ENCODE results near the gene SLC25A42.

The SLC25A42 gene

GRCh38 chr19:19064811-19065745 lies 1.3 kb downstream of the SLC25A42 start:
- Histone ChIP-seq H3K9me3 (no peaks in the 10 kb centered on the region), H3K36me3 (peaks cover 0 to 4% (median 0%) of the 10 kb centered on the region in 3 donors), H3K27me3 (no peaks in the 10 kb centered on the region), H3K4me3 (peak overlapping the region; percentile 85 to 90), H3K27ac (peak overlapping the region; percentile 85), H3K4me1 (peaks cover 0 to 38% (median 27%) of the 10 kb centered on the region in 4 donors)
- TF ChIP-seq, protein P1, sequence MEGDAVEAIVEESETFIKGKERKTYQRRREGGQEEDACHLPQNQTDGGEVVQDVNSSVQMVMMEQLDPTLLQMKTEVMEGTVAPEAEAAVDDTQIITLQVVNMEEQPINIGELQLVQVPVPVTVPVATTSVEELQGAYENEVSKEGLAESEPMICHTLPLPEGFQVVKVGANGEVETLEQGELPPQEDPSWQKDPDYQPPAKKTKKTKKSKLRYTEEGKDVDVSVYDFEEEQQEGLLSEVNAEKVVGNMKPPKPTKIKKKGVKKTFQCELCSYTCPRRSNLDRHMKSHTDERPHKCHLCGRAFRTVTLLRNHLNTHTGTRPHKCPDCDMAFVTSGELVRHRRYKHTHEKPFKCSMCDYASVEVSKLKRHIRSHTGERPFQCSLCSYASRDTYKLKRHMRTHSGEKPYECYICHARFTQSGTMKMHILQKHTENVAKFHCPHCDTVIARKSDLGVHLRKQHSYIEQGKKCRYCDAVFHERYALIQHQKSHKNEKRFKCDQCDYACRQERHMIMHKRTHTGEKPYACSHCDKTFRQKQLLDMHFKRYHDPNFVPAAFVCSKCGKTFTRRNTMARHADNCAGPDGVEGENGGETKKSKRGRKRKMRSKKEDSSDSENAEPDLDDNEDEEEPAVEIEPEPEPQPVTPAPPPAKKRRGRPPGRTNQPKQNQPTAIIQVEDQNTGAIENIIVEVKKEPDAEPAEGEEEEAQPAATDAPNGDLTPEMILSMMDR (IDR thresholded peaks at IDR 0.05), result no peak
- intact Hi-C loops (cut with DNase I; ENCODE audit: low total_unique reads), result no loop called here
- DNase-seq, result no peak

GRCh38 chr19:19067276-19068072 lies 3.7 kb downstream of the SLC25A42 start:
- Histone ChIP-seq H3K9me3 (no peaks in the 10 kb centered on the region), H3K4me1 (peaks cover 0 to 38% (median 27%) of the 10 kb centered on the region in 4 donors), H3K27me3 (no peaks in the 10 kb centered on the region), H3K4me3 (no peak overlapping the region), H3K36me3 (no peaks in the 10 kb centered on the region), H3K27ac (no peak overlapping the region)
- intact Hi-C loops (cut with DNase I; ENCODE audit: low total_unique reads), result no loop called here
- TF ChIP-seq, protein P1 (IDR thresholded peaks at IDR 0.05), result no peak
- DNase-seq, result peak in 1 of 2 donors; percentile 51

DNA sequence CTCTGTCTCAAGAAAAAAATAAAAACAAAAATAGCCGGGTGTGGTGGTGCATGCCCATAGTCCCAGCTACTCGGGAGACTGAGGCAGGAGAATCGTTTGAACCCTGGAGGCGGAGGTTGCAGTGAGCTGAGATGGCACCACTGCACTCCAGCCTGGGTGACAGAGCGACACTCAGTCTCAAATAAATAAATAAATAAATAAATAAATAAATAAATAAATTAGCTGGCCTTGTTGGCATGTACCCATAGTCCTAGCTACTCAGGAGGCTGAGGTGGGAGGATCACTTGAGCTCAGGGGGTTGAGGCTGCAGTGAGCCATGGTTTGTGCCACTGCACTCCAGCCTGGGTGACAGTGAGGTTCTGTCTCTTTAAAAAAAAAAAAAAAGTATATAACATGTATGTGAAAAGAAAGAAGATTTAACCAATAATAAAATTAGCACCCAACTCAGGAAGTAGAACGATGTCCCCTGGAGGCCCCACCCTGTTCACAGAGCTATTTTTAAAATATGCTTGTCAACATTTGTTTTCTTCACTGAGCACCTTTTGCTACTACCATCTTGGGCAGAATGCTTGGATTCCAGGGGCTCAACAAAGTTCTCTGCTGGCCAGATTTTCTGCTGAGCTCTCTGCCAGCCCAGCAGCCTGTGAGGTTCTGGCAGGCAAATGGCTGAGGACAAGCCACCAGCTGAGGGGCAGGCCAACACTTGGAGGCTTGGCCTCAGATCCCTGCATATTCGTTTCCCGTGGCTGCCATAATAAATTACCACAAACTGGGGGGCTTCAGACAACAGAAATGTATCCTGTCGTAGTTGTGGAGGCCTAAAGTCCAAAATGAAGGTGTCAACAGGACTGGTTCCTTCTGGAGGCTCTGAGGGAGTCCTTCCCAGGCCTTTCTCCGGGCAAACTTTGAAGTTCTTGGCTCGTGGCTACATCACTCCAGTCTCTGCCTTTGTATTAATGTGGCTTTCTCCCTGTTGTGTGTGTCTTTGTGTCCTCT lies 5.2 kb downstream of the SLC25A42 start:
- Histone ChIP-seq H3K4me1 (peaks cover 0 to 38% (median 20%) of the 10 kb centered on the region in 4 donors), H3K9me3 (no peaks in the 10 kb centered on the region), H3K4me3 (no peak overlapping the region), H3K27ac (peak overlapping the region; percentile 38 to 57), H3K36me3 (peaks cover 0 to 4% (median 0%) of the 10 kb centered on the region in 3 donors), H3K27me3 (no peaks in the 10 kb centered on the region)
- TF ChIP-seq, protein P1 (IDR thresholded peaks at IDR 0.05), result no peak
- DNase-seq, result no peak
- intact Hi-C loops (cut with DNase I; ENCODE audit: low total_unique reads), result no loop called here

GRCh38 chr19:19071897-19072296 lies 8.1 kb downstream of the SLC25A42 start:
- Histone ChIP-seq H3K4me1 (peaks cover 0 to 17% (median 8%) of the 10 kb centered on the region in 4 donors), H3K9me3 (no peaks in the 10 kb centered on the region), H3K36me3 (peaks cover 0 to 14% (median 7%) of the 10 kb centered on the region in 3 donors), H3K27ac (no peak overlapping the region), H3K4me3 (no peak overlapping the region), H3K27me3 (no peaks in the 10 kb centered on the region)
- intact Hi-C loops (cut with DNase I; ENCODE audit: low total_unique reads), result no loop called here
- TF ChIP-seq, protein P1 (IDR thresholded peaks at IDR 0.05), result no peak
- no peak for DNase-seq
